GM19043 (cell line): ENCODE measurements around the gene ANO1.

Experiments
- ATAC-seq: cut with Tn5 transposase; IDR thresholded peaks from one replicate; pipeline ENCODE4 v1.9.1; 2021; ENCODE audit warnings: low read depth; ENCODE audit not compliant: unreplicated experiment

ANO1 gene

GRCh38 chr11:70072461-70072860 lies 5.7 kb upstream of the ANO1 start:
- ATAC-seq: no peak

DNA sequence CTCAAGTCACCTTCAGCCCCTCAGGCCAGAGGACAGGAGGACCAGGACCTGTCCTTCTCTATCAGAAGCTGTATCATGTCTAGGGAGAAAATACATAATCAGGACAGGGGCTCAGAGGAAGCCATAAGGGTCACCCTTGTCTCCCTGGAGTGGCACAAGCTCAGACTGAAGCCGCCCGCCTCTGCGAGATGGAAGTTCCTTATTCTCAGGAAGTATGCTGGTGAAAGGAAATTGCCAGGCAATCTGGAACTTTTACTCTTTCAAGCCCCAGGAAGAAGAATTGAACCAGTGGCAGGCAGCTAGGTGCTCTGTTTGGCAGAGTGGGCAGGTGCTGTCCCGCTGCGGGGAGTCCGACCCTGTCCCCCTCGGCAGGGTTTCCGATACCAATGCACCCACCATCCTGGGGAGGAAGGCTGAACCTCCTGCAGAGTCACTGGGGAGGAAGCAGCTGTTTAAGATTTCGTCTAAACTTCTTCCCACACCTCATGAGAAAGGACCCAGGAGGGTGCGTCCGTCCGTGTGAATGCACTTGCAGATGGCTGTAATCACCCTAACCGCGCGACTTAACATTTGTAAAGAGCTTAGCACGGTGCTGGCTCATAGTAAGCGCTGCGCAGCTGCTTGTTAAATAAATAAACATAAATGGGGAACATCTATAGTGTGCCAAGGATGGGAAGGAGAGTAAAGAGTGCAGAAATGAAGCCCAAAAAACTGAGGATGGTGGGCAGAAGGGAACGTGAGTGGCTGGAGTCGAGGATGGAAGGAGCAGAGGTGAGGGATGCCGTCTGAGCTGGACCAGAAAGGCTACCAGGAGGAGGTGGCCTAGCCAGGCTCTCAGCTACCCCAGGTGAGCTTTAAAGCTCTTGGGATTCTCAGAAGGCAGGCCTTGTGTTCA lies 5.0 kb upstream of the ANO1 start:
- no peak for ATAC-seq

GRCh38 chr11:70073871-70074371 lies 4.2 kb upstream of the ANO1 start:
- ATAC-seq: no peak

- ATAC-seq: no peak
Observed at GRCh38 chr11:70074746-70075145, 3.4 kb upstream of the ANO1 start.

- no peak for ATAC-seq
Observed at GRCh38 chr11:70075836-70076235, 2.3 kb upstream of the ANO1 start.

- ATAC-seq: no peak
Observed at GRCh38 chr11:70076461-70076931, 1.6 kb upstream of the ANO1 start.

DNA sequence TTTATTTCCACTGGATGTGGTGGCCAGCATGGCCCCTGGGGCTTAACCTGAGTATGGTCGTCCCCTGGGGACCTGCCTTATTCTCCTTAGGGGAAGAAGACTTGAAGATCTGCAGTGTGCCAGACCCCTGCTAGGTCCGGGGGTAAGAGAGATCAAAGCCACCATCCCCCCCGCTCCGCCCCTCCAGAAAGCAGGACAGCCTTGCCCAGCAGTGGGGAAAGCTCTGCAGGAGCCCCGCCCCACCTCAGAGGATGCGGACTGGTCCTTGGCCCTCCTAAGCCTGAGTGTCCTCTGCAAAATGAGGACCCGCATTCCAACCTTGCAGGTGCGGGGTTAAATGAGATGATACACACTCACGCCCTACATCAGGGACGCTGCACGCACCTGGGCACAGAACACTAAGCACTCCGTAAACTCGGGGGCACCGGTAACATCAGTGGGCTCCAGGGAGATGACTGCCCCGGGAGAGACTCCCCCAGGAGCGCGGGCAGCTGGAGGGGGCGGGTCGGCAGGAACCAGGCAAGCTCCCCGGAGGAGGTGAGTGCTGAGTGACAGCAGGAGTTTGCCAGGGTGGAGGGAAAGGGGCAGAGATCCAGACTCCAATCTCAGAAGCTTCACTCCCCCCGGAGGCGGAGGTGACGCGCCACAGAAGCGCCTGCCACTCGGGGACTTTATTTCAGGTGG lies 564 bp upstream of the ANO1 start:
- no peak for ATAC-seq

DNA sequence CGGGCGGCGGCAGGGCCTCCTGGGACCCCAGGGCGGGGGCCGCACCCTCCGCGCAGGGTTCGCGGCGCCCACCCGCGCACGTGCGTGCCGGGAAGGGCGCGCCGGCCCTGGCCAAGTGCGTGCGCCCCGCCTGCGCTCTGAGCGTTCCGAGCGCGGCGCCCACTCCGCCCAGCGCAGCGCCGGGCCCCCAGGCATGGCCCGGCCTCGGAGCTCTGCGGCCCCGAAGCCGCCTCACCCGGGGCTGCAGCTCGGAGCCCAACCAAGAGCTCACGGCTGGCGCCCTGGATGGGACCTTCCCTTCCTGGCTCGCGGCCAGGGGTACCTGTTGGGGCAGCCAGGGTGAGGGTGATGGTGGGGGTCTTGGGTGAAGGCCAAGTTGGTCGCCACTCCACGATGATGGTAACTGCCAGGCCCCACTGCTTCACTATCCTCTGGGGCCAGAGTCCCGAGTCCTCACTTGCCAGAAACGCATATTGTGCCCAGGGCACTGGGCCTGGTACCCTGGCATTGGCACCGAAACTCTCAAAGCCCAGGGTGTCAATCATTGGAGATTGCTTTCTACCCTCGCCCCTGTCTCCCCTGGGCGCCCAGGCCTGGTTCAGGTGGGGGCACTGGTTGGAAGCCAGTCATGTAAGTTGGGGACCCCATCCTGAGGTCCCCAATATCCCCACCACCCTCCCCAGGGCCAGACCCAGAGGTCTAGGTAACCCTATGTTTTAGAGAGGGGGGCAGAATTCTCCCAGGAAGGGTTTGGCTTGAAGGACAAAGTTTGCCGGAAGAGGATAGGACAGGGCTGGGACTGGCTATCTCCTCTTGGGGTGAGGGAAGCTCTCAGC lies 882 bp downstream of the ANO1 start:
- no peak for ATAC-seq

DNA sequence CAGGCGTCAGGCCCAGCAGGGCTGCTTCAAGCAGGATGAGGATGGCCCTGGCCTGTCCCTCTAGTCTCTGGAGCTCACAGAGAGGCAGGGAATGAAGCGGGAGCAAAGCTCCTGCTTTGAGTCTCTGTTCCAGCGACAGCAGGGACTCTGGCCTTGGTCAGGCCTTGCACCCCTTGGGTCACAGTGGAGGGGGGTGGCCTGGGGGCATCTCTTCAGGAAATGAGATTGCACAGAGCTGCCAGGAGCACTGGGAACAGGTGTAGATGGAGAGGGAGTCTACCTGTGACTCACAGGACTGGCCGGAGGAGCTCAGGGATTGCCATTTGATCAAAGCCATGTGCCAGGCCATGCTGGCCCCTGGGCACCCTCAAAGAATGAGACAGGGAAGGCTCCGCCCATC lies 1.6 kb downstream of the ANO1 start:
- no peak for ATAC-seq

- ATAC-seq: no peak
Observed at GRCh38 chr11:70080763-70081162, 2.6 kb downstream of the ANO1 start.

- ATAC-seq: no peak
Observed at GRCh38 chr11:70082829-70083228, 4.7 kb downstream of the ANO1 start.

DNA sequence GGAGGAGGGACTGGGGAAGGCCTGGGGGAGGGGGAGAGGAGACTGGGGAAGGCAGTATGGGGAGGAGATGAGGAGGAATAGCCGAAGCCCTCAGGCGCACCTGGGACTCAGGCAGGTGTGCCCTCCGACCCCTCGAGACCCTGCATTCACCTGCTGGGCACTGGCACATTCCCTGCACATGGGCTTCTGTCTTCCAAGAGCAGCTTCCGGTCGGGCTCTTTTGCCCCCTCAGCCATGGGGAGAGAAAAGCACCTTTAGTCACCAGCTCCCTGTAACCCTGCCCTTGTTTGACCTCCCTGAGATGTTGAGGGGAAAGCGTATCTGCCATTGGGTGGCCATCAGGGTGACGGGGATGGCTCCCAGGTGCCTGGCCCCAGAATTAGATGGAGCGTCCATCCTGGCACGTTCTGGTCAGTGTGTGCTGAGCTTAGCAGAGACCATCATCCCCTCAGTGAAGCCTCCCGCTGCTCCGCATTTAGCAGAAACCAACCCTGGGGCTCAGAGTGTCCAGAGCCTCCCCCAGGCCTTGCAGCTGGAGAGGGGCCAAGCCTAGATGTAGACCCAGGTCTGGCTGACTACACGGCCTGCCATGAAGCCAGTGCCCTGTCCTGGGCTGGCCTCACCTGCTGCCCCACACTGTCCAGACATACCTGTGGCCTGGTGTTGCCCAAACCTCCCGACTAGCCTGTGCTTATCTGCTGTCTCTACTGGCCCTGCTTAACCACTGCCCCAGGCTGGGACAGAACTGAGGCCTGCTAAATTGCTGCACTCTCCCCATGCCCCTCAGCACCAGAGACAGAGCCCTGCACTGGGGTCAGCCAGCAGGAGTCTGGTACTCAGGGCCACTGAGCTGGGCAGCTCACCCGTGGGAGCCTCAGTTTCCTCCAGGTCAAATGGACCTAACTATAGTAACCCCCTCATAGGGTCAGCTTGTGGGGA lies 6.2 kb downstream of the ANO1 start:
- ATAC-seq: no peak

DNA sequence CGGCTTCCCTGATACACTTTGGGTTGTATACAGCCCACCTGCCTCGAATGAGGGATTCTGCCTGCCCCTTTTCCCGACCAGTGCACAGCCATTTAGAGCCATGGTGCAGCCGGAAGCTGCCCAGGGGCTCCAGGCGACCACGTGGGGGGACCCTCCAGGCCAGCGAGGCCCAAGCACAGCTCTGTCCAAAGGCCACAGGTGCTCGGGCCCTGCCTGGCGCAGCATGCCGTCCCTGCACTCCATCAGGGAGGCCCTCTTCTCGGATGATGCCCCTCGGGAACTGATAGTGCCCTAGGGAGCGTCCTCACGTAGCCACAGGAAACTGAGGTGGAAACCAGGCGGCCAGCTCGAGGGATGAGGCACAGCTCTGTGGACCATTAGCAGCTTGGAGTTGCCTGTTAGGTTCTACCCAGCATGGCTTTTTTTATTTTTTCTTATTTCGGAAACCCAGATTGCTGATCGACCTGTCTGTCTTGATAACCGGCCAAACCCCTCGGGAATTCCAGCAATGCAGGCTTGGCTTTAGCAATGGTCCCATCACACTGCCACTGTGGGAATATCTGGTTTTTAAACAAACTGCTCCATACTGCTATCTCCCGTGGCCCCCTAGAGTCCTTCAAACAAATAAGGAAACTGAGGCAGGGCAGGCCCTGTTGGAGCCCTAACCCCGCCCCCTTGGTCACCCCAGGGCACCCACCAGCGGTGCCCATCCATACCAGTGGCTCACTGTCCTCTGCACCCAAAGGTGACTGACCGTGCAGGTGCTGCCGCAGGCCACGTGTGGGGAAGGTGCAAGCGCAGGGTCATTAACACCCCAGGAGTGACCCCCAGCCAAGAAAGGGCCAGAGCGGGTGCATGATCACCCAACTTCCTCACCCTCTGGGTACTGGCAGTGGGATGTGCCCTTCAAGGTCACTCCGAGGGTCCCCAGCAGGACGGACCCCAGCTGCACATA lies 8.0 kb downstream of the ANO1 start:
- no peak for ATAC-seq

- no peak for ATAC-seq
Observed at GRCh38 chr11:70087446-70088167, 9.5 kb downstream of the ANO1 start.

GRCh38 chr11:70088735-70089250 lies 10.7 kb downstream of the ANO1 start:
- no peak for ATAC-seq

- no peak for ATAC-seq
Observed at GRCh38 chr11:70089631-70090030, 11.5 kb downstream of the ANO1 start.

DNA sequence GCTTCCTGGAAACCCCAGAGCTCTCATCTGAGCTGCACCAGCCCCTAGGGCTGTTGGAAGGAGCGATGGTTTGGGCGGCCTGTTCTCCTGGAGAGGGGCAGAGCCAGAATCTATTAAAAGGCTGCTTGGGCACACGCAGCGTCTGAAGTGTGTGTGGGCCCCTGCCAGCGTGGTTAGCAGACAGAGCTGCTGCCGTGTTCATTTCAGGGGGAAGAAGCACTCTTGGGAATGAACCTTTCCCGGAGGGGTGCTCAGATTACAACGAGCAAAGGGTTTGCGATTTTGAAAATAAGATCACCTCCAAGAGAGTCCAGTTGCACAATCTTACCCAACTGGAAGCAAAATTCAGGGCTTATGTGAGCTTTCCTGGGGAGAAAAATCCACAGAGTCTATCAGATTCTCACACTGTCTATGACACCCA lies 12.9 kb downstream of the ANO1 start:
- no peak for ATAC-seq

- ATAC-seq: no peak
Observed at GRCh38 chr11:70091638-70092037, 13.5 kb downstream of the ANO1 start.
